Caco-2 (cell line): ENCODE measurements around the gene ZPR1. TPM values are rescaled to one million over a fixed set of nuclear protein-coding genes. Genes with fewer than 3 reads are reported as not detected.
"Not testable (repeated sequence)": the region's sequence is repeated elsewhere in the genome, so short reads cannot be mapped to it uniquely, and the experiment has no call there.

Experiments
- BruUV-seq: library from RNA; stranded (reverse); fragments of 400-500 nt; replicated peaks from 2 replicates; lab custom pipeline; 2021; lab: Mats Ljungman, UMichigan
- CTCF ChIA-PET: fragments of 300-600 bp; sonication (Branson Sonifier 250); formaldehyde crosslinking; loops from one replicate; lab custom pipeline; 2022; ENCODE audit warnings: antibody characterized with exemption; lab: Charles Lee
- POLR2A ChIA-PET: fragments of 300-600 bp; sonication (Branson Sonifier 250); formaldehyde crosslinking; loops from one replicate; lab custom pipeline; 2022; ENCODE audit warnings: antibody characterized with exemption; lab: Charles Lee
- DNase-seq, 2 experiments: peaks; one replicate each; pipeline versions ENCODE4 v3.0.0 to v3.0.0-alpha.2; 2020 to 2022
- H3K27me3 ChIP-seq: replicated peaks from 2 replicates; pipeline ENCODE4 v1.6.0; 2011; ENCODE audit warnings: low read length; ENCODE audit not compliant: control insufficient read depth, insufficient read depth
- H3K36me3 ChIP-seq: 2 replicates; pipeline ENCODE4 v1.5.1; 2011; ENCODE audit warnings: low read length; ENCODE audit not compliant: control insufficient read depth, insufficient read depth
- H3K4me1 ChIP-seq: fragments of 250-450 bp; sonication (Bioruptor Pico); 2 replicates; pipeline ENCODE4 v1.5.1; 2020; ENCODE audit warnings: mild to moderate bottlenecking
- H3K4me3 ChIP-seq: 2 replicates; pipeline ENCODE4 v1.5.1; 2011; ENCODE audit warnings: low read depth, mild to moderate bottlenecking, control low read depth, low read length
- H3K9me3 ChIP-seq: fragments of 250-450 bp; sonication (Bioruptor Pico); 2 replicates; pipeline ENCODE4 v1.5.1; 2020; ENCODE audit warnings: mild to moderate bottlenecking, moderate library complexity
- H3K27ac Mint-ChIP-seq: one replicate; pipeline ENCODE4 v1.8.0; 2022; ENCODE audit warnings: mixed read lengths; ENCODE audit not compliant: unreplicated experiment
- H3K27me3 Mint-ChIP-seq: one replicate; pipeline ENCODE4 v1.8.0; 2022; ENCODE audit warnings: mixed read lengths; ENCODE audit not compliant: insufficient read depth, unreplicated experiment
- H3K36me3 Mint-ChIP-seq: one replicate; pipeline ENCODE4 v1.8.0; 2022; ENCODE audit warnings: mild to moderate bottlenecking, mixed read lengths; ENCODE audit not compliant: insufficient read depth, unreplicated experiment
- H3K4me1 Mint-ChIP-seq: one replicate; pipeline ENCODE4 v1.8.0; 2022; ENCODE audit warnings: low read depth, mixed read lengths; ENCODE audit not compliant: unreplicated experiment
- H3K4me3 Mint-ChIP-seq: one replicate; pipeline ENCODE4 v1.8.0; 2022; ENCODE audit warnings: mild to moderate bottlenecking, moderate library complexity, mixed read lengths; ENCODE audit not compliant: unreplicated experiment
- H3K9me3 Mint-ChIP-seq: one replicate; pipeline ENCODE4 v1.8.0; 2022; ENCODE audit warnings: mixed read lengths; ENCODE audit not compliant: unreplicated experiment
- intact Hi-C: fragments of 100-400 bp; cut with micrococcal nuclease; formaldehyde crosslinking; loops from one replicate; pipeline ENCODE4 v1.10.0; 2022; ENCODE audit not compliant: unreplicated experiment
- total RNA-seq: library from RNA; stranded (reverse); gene quantifications from 2 replicates; pipeline ENCODE4 v1.2.3, GENCODE V29; 2022
- TF ChIP-seq, protein P1 (sequence below), 2 experiments: fragments of 200-600 bp in 1 of 2; IDR thresholded peaks; 1 replicate in 1 of 2; 2 replicates in 1 of 2; pipeline versions ENCODE4 v1.5.1 to v1.8.0; 2011 to 2022; ENCODE audit warnings: antibody characterized with exemption in 1 of 2, control low read depth in 1 of 2, inconsistent platforms in 1 of 2, low read depth in 1 of 2, low read length in 1 of 2, mild to moderate bottlenecking in 1 of 2, moderate library complexity in 1 of 2; ENCODE audit not compliant: insufficient read depth in 1 of 2, severe bottlenecking in 1 of 2, unreplicated experiment in 1 of 2

Gene ZPR1
- total RNA-seq, 1 experiment from 2014 or later: 194 TPM

GRCh38 chr11:116835791-116836631 lies 48.2 kb upstream of the ZPR1 start:
- Mint-ChIP-seq H3K27ac (peak overlapping the region; percentile 92), H3K36me3 (peaks cover 45% of the 10 kb centered on the region), H3K27me3 (no peaks in the 10 kb centered on the region), H3K9me3 (peaks cover 6% of the 10 kb centered on the region), H3K4me1 (peaks cover 65% of the 10 kb centered on the region), H3K4me3 (peak overlapping the region; percentile 68)
- BruUV-seq: TSS peak; percentile 95
- CTCF ChIA-PET: interaction anchor here (0.6 to 3.8 kb wide), 19 partner anchors 9 to 297 kb away, joined by 3 to 50 read pairs (median 4); partner anchors contain the start of genes APOA4, APOA5, BUD13 and ZPR1
- Histone ChIP-seq H3K27me3 (no peaks in the 10 kb centered on the region), H3K4me3 (peak overlapping the region; percentile 40), H3K4me1 (peaks cover 86% of the 10 kb centered on the region), H3K9me3 (peaks cover 7% of the 10 kb centered on the region), H3K36me3 (peaks cover 5% of the 10 kb centered on the region; the same call in 1 of the 2 replicates)
- TF ChIP-seq, protein P1, sequence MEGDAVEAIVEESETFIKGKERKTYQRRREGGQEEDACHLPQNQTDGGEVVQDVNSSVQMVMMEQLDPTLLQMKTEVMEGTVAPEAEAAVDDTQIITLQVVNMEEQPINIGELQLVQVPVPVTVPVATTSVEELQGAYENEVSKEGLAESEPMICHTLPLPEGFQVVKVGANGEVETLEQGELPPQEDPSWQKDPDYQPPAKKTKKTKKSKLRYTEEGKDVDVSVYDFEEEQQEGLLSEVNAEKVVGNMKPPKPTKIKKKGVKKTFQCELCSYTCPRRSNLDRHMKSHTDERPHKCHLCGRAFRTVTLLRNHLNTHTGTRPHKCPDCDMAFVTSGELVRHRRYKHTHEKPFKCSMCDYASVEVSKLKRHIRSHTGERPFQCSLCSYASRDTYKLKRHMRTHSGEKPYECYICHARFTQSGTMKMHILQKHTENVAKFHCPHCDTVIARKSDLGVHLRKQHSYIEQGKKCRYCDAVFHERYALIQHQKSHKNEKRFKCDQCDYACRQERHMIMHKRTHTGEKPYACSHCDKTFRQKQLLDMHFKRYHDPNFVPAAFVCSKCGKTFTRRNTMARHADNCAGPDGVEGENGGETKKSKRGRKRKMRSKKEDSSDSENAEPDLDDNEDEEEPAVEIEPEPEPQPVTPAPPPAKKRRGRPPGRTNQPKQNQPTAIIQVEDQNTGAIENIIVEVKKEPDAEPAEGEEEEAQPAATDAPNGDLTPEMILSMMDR (IDR thresholded peaks at IDR 0.05; ENCODE audit: insufficient read depth in 1 of 2, low read depth in 1 of 2, low read length in 1 of 2, severe bottlenecking in 1 of 2, unreplicated experiment in 1 of 2): peak; percentile 51
- intact Hi-C loops: loop anchor here (1.0 to 5.0 kb wide), 3 partner anchors 27 to 104 kb away; partner anchors contain the start of gene APOA5
- POLR2A ChIA-PET: interaction anchor here (0.6 to 2.9 kb wide), 4 partner anchors 45 to 270 kb away, joined by 3 to 24 read pairs (median 12); partner anchors contain the start of genes APOA5 and ZPR1
- peak; percentile 69 to 77 for DNase-seq

DNA sequence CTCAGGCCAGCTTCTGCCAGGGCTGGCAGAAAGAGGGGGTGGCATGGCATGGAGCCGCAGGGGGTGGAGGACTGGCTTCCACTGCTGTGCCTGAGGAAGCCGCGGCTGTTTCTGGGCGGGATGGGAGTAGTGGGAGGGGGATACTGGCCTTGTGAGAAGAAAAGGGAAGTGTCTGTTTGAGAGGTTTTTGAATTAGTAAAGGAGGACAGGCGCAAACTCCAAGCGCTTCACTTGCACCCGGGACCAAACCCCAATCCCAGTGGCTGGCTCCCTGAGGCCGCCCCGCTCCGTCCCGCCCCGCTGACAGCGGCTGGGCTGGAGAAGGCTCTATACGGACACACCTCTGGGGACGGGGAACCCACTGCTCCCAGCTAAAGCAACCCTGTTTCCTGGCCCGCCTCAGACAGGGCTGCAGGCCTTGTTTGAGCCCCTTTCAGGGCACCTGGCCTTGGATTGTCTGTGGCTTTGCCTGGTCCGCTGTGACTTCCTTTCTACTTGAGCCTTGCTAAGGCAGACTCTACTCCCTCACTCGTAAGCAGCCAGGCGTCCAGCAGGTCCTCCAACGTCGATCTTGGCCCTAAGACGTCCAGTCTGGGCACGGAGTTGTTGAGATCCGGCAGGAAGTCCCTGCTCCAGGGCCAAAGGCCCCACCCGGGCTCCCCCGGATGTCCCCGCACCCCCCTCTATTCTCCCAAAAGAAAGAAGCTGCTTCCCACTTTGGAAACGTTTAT lies 47.4 kb upstream of the ZPR1 start:
- Mint-ChIP-seq H3K9me3 (peaks cover 10% of the 10 kb centered on the region), H3K4me1 (peaks cover 64% of the 10 kb centered on the region), H3K27me3 (no peaks in the 10 kb centered on the region), H3K4me3 (peak overlapping the region; percentile 5), H3K27ac (peak overlapping the region; percentile 58), H3K36me3 (peaks cover 44% of the 10 kb centered on the region)
- ChIA-PET CTCF (interaction anchor here (0.6 to 3.8 kb wide), 16 partner anchors 8 to 103 kb away, joined by 3 to 50 read pairs (median 4); partner anchors contain the start of genes APOA4, APOA5, BUD13 and ZPR1), POLR2A (interaction anchor here (0.6 to 2.9 kb wide), 4 partner anchors 27 to 271 kb away, joined by 3 to 24 read pairs (median 12); partner anchors contain the start of genes APOA5 and ZPR1)
- TF ChIP-seq, protein P1 (IDR thresholded peaks at IDR 0.05; ENCODE audit: insufficient read depth in 1 of 2, low read depth in 1 of 2, low read length in 1 of 2, severe bottlenecking in 1 of 2, unreplicated experiment in 1 of 2): no peak
- H3K4me1 ChIP-seq: peaks cover 84% of the 10 kb centered on the region
- intact Hi-C loops: loop anchor here (5.0 kb wide), 1 partner anchor 103 kb away; no protein-coding TSS in a partner anchor
- H3K36me3 ChIP-seq: peaks cover 5% of the 10 kb centered on the region; the same call in 1 of the 2 replicates
- DNase-seq: no peak
- H3K4me3 ChIP-seq: no peak overlapping the region
- BruUV-seq: no TSS peak
- no peaks in the 10 kb centered on the region for H3K27me3 ChIP-seq
- peaks cover 7% of the 10 kb centered on the region for H3K9me3 ChIP-seq

DNA sequence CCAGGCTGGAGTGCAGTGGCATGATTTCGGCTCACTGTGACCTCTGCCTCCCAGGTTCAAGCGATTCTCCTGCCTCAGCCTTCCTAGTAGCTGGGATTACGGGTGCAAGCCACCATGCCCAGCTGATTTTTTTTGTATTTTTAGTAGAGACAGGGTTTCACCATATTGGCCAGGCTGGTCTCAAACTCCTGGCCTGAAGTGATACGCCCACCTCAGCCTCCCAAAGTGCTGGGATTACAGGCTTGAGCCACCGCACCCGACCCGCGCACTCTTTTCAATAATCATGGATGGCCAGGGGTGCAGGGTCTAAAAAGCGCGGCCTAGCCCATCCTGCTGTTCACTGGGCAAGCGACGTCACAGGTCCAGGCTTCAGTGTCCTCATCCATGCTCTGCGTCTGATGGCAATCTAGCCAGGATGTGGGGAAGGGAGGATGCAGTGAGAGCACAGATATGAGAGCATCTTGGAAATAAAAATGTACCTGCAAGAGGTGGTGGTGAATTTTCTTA lies 46.8 kb upstream of the ZPR1 start:
- ChIA-PET CTCF (interaction anchor here (0.7 to 3.8 kb wide), 4 partner anchors 12 to 76 kb away, joined by 3 to 50 read pairs (median 6); partner anchors contain the start of genes APOA4 and APOA5), POLR2A (interaction anchor here (0.5 to 1.1 kb wide), 2 partner anchors 18 to 26 kb away, joined by 3 read pairs; no protein-coding TSS in a partner anchor)
- not testable (repeated sequence) for DNase-seq, H3K4me3 ChIP-seq, H3K9me3 ChIP-seq, H3K27me3 ChIP-seq, BruUV-seq, H3K9me3 Mint-ChIP-seq, H3K27me3 Mint-ChIP-seq, H3K36me3 ChIP-seq
- Mint-ChIP-seq H3K4me3 (peak overlapping the region; percentile 5), H3K27ac (peak overlapping the region; percentile 58), H3K4me1 (peaks cover 62% of the 10 kb centered on the region), H3K36me3 (peaks cover 44% of the 10 kb centered on the region)
- H3K4me1 ChIP-seq: peaks cover 84% of the 10 kb centered on the region
- intact Hi-C loops: loop anchor here (5.0 kb wide), 1 partner anchor 102 kb away; no protein-coding TSS in a partner anchor
